T-cell (primary cell): Measurements from ENCODE around the gene KLC3. TPM values are rescaled to one million over a fixed set of nuclear protein-coding genes. Genes with fewer than 3 reads are reported as not detected.

Source experiments
- ATAC-seq, 4 experiments: fragments of 200-7000 bp in 3 of 4; fragments of 150-1000 bp in 1 of 4; cut with Tn5 transposase; replicated peaks in 1 of 4; 1 replicate in 3 of 4; 2 replicates in 1 of 4; pipeline ENCODE4 v1.10.0; 2021; ENCODE audit warnings: moderate library complexity in 3 of 4, mild to moderate bottlenecking in 2 of 4, moderate number of reproducible peaks in 1 of 4
- CTCF ChIA-PET, 2 donors: fragments of 300-600 bp; sonication (Branson Sonifier 250); formaldehyde crosslinking; loops; one replicate each; lab custom pipeline; 2022; ENCODE audit warnings: antibody characterized with exemption in 2 of 2; lab: Charles Lee
- POLR2A ChIA-PET, 2 donors: fragments of 300-600 bp; sonication (Branson Sonifier 250); formaldehyde crosslinking; loops; one replicate each; lab custom pipeline; 2022; ENCODE audit warnings: antibody characterized with exemption in 2 of 2; lab: Charles Lee
- DNase-seq, 35 experiments: peaks; one replicate each; pipeline versions ENCODE4 v3.0.0 to v3.0.0-alpha.2; 2013 to 2023
- H3K27ac ChIP-seq: one replicate; pipeline ENCODE4 v1.5.1; 2013; ENCODE audit warnings: low read length
- H3K27me3 ChIP-seq, 2 experiments: replicated peaks in 1 of 2; 1 replicate in 1 of 2; 2 replicates in 1 of 2; pipeline versions ENCODE4 v1.6.1 to v1.7.0; 2013; ENCODE audit warnings: low read length in 1 of 2, mixed read lengths in 1 of 2; ENCODE audit not compliant: control insufficient read depth in 2 of 2, insufficient read depth in 2 of 2; ENCODE audit errors: extremely low read depth in 1 of 2
- H3K36me3 ChIP-seq, 2 donors: 1 replicate in 1 of 2; 2 replicates in 1 of 2; pipeline versions ENCODE4 v1.6.1 to v1.7.0; 2013; ENCODE audit warnings: low read length in 1 of 2; ENCODE audit not compliant: control insufficient read depth in 2 of 2, insufficient read depth in 1 of 2; ENCODE audit errors: extremely low read depth in 1 of 2
- H3K4me1 ChIP-seq, 2 experiments: 1 replicate in 1 of 2; 2 replicates in 1 of 2; pipeline versions ENCODE4 v1.6.1 to v1.7.0; 2013; ENCODE audit warnings: low read length in 2 of 2, mixed read lengths in 1 of 2; ENCODE audit not compliant: insufficient read depth in 2 of 2, control insufficient read depth in 1 of 2; ENCODE audit errors: extremely low read depth in 1 of 2
- H3K4me3 ChIP-seq, 2 donors: 1 replicate in 1 of 2; 2 replicates in 1 of 2; pipeline versions ENCODE4 v1.5.1 to v1.7.0; 2013; ENCODE audit warnings: mild to moderate bottlenecking in 2 of 2, low read length in 1 of 2, moderate library complexity in 1 of 2; ENCODE audit not compliant: control insufficient read depth in 1 of 2; ENCODE audit errors: extremely low read depth in 1 of 2
- H3K9me3 ChIP-seq: 2 replicates; pipeline ENCODE4 v1.7.0; 2013
- H3K27ac Mint-ChIP-seq, 2 donors: one replicate each; pipeline ENCODE4 v1.8.0; 2020 to 2021; ENCODE audit warnings: mild to moderate bottlenecking in 2 of 2, mixed read lengths in 2 of 2
- H3K27me3 Mint-ChIP-seq, 2 donors: one replicate each; pipeline ENCODE4 v1.8.0; 2021 to 2022; ENCODE audit warnings: mixed read lengths in 2 of 2
- H3K36me3 Mint-ChIP-seq: one replicate; pipeline ENCODE4 v1.8.0; 2021; ENCODE audit warnings: mixed read lengths
- H3K4me1 Mint-ChIP-seq, 3 donors: one replicate each; pipeline ENCODE4 v1.8.0; 2020 to 2022; ENCODE audit warnings: mixed read lengths in 3 of 3, mild to moderate bottlenecking in 1 of 3
- H3K4me3 Mint-ChIP-seq, 3 donors: one replicate each; pipeline ENCODE4 v1.8.0; 2020 to 2022; ENCODE audit warnings: mild to moderate bottlenecking in 3 of 3, mixed read lengths in 3 of 3, moderate library complexity in 3 of 3
- H3K9me3 Mint-ChIP-seq, 3 donors: one replicate each; pipeline ENCODE4 v1.8.0; 2020 to 2022; ENCODE audit warnings: mixed read lengths in 3 of 3
- WGBS: methylation state at CpG from one replicate; pipeline ENCODE4 v1.1.5; 2013; ENCODE audit warnings: missing lambda C conversion rate; ENCODE audit not compliant: insufficient coverage; 5-methylcytosine and 5-hydroxymethylcytosine counted together
- total RNA-seq, 35 experiments: library from RNA in 6 of 35; stranded (reverse) in 6 of 35; fragments of 120-200 nt in 1 of 35; gene quantifications; one replicate each; pipeline versions ENCODE4 v1.2.1 to v1.2.4 and lab custom pipeline; 2013 to 2026

Gene KLC3
- total RNA-seq, 5 donors from 2014 or later (not counting 1 experiment from before 2014, with no cell fraction given), result 0.35 TPM; not detected in 4

- ChIA-PET CTCF (no interaction called here), POLR2A (no interaction called here)
- Mint-ChIP-seq H3K27me3 (no peaks in the 10 kb centered on the region), H3K27ac (no peak overlapping the region), H3K4me1 (no peaks in the 10 kb centered on the region), H3K4me3 (no peak overlapping the region), H3K9me3 (no peaks in the 10 kb centered on the region), H3K36me3 (peaks cover 34% of the 10 kb centered on the region)
- Histone ChIP-seq H3K9me3 (no peaks in the 10 kb centered on the region), H3K4me1 (peaks cover 0 to 4% of the 10 kb centered on the region in 2 experiments), H3K27ac (no peak overlapping the region), H3K36me3 (peaks cover 11 to 22% of the 10 kb centered on the region in 2 donors), H3K4me3 (no peak overlapping the region), H3K27me3 (no peaks in the 10 kb centered on the region)
- WGBS, result 86% methylated on average over 7 of the region's 11 CpGs
- DNase-seq (no peak), ATAC-seq (no peak)
Observed at GRCh38 chr19:45354241-45354842, 13.8 kb downstream of the KLC3 start.

GRCh38 chr19:45355402-45355801, 14.9 kb downstream of the KLC3 start:
- H3K4me3 Mint-ChIP-seq, result no peak overlapping the region
- 98% methylated on average over 9 of the region's 9 CpGs for WGBS
- no peaks in the 10 kb centered on the region for H3K9me3 Mint-ChIP-seq
- H3K27me3 Mint-ChIP-seq, result no peaks in the 10 kb centered on the region
- no peaks in the 10 kb centered on the region for H3K9me3 ChIP-seq
- peaks cover 8 to 22% of the 10 kb centered on the region in 2 donors for H3K36me3 ChIP-seq
- peaks cover 0 to 4% of the 10 kb centered on the region in 2 experiments for H3K4me1 ChIP-seq
- H3K36me3 Mint-ChIP-seq, result peaks cover 33% of the 10 kb centered on the region
- CTCF ChIA-PET, result no interaction called here
- H3K27ac ChIP-seq, result no peak overlapping the region
- H3K27ac Mint-ChIP-seq, result no peak overlapping the region
- ATAC-seq (no peak), DNase-seq (no peak)
- no peak overlapping the region for H3K4me3 ChIP-seq
- POLR2A ChIA-PET, result no interaction called here
- no peaks in the 10 kb centered on the region for H3K27me3 ChIP-seq
- no peaks in the 10 kb centered on the region for H3K4me1 Mint-ChIP-seq

- H3K36me3 Mint-ChIP-seq, result peaks cover 31% of the 10 kb centered on the region
- H3K4me1 ChIP-seq, result peaks cover 0 to 4% of the 10 kb centered on the region in 2 experiments
- ATAC-seq (no peak), DNase-seq (no peak)
- H3K27ac ChIP-seq, result no peak overlapping the region
- H3K9me3 ChIP-seq, result no peaks in the 10 kb centered on the region
- no peak overlapping the region for H3K4me3 Mint-ChIP-seq
- no peaks in the 10 kb centered on the region for H3K27me3 Mint-ChIP-seq
- H3K27ac Mint-ChIP-seq, result no peak overlapping the region
- H3K4me1 Mint-ChIP-seq, result no peaks in the 10 kb centered on the region
- WGBS, result 97% methylated on average over 9 of the region's 9 CpGs
- POLR2A ChIA-PET, result no interaction called here
- H3K36me3 ChIP-seq, result peaks cover 6 to 22% of the 10 kb centered on the region in 2 donors
- H3K27me3 ChIP-seq, result no peaks in the 10 kb centered on the region
- no peak overlapping the region for H3K4me3 ChIP-seq
- CTCF ChIA-PET, result no interaction called here
- H3K9me3 Mint-ChIP-seq, result no peaks in the 10 kb centered on the region
Observed at GRCh38 chr19:45355910-45356309, 15.4 kb downstream of the KLC3 start.

GRCh38 chr19:45356760-45357444, 16.4 kb downstream of the KLC3 start:
- H3K36me3 Mint-ChIP-seq, result peaks cover 38% of the 10 kb centered on the region

GRCh38 chr19:45357445-45357783, 16.9 kb downstream of the KLC3 start:
- H3K27ac ChIP-seq, result no peak overlapping the region
- H3K9me3 Mint-ChIP-seq, result no peaks in the 10 kb centered on the region
- H3K36me3 Mint-ChIP-seq, result peaks cover 38% of the 10 kb centered on the region
- no peak overlapping the region for H3K27ac Mint-ChIP-seq
- CTCF ChIA-PET, result no interaction called here
- ATAC-seq (no peak), DNase-seq (no peak)
- H3K4me1 ChIP-seq, result peaks cover 0 to 4% of the 10 kb centered on the region in 2 experiments
- H3K9me3 ChIP-seq, result no peaks in the 10 kb centered on the region
- no peaks in the 10 kb centered on the region for H3K27me3 ChIP-seq
- no peak overlapping the region for H3K4me3 ChIP-seq
- H3K27me3 Mint-ChIP-seq, result no peaks in the 10 kb centered on the region
- H3K4me1 Mint-ChIP-seq, result no peaks in the 10 kb centered on the region
- H3K36me3 ChIP-seq, result peaks cover 10 to 22% of the 10 kb centered on the region in 2 donors
- no peak overlapping the region for H3K4me3 Mint-ChIP-seq
- WGBS, result 100% methylated on average over 7 of the region's 11 CpGs
- POLR2A ChIA-PET, result no interaction called here

More at GRCh38 chr19:45356760-45357444, 16.4 kb downstream of the KLC3 start:
- no peak for ATAC-seq
- no peak overlapping the region for H3K4me3 Mint-ChIP-seq
- H3K9me3 Mint-ChIP-seq, result no peaks in the 10 kb centered on the region
- H3K4me1 ChIP-seq, result peaks cover 0 to 4% of the 10 kb centered on the region in 2 experiments
- peaks cover 10 to 19% of the 10 kb centered on the region in 2 donors for H3K36me3 ChIP-seq
- H3K9me3 ChIP-seq, result no peaks in the 10 kb centered on the region
- H3K27me3 Mint-ChIP-seq, result no peaks in the 10 kb centered on the region
- no peak overlapping the region for H3K4me3 ChIP-seq
- H3K27ac ChIP-seq, result no peak overlapping the region
- 87% methylated on average over 10 of the region's 20 CpGs for WGBS
- ChIA-PET POLR2A (no interaction called here), CTCF (no interaction called here)
- DNase-seq, result no peak
- no peaks in the 10 kb centered on the region for H3K27me3 ChIP-seq
- H3K27ac Mint-ChIP-seq, result no peak overlapping the region
- H3K4me1 Mint-ChIP-seq, result no peaks in the 10 kb centered on the region

GRCh38 chr19:45358213-45358792, 17.8 kb downstream of the KLC3 start:
- Mint-ChIP-seq H3K9me3 (no peaks in the 10 kb centered on the region), H3K4me3 (no peak overlapping the region), H3K36me3 (peaks cover 36% of the 10 kb centered on the region), H3K27ac (no peak overlapping the region), H3K4me1 (no peaks in the 10 kb centered on the region), H3K27me3 (no peaks in the 10 kb centered on the region)
- POLR2A ChIA-PET, result interaction anchor here in 1 of 2 donors (0.6 kb wide), 1 partner anchor 279 kb away, joined by 8 read pairs; no protein-coding TSS in a partner anchor
- CTCF ChIA-PET, result no interaction called here
- 95% methylated on average over 10 of the region's 12 CpGs for WGBS
- Histone ChIP-seq H3K27ac (no peak overlapping the region), H3K4me3 (no peak overlapping the region), H3K36me3 (peaks cover 16 to 21% of the 10 kb centered on the region in 2 donors), H3K27me3 (no peaks in the 10 kb centered on the region), H3K4me1 (peaks cover 0 to 4% of the 10 kb centered on the region in 2 experiments), H3K9me3 (no peaks in the 10 kb centered on the region)
- no peak for ATAC-seq
- no peak for DNase-seq
